Esophagus squamous epithelium (tissue), 4 donors: Measurements from ENCODE around the gene INSR.

Source experiments
- POLR2A ChIP-seq, 4 donors: fragments of 450-650 bp; IDR thresholded peaks; one replicate each; pipeline ENCODE4 v1.6.1; 2017; ENCODE audit warnings: antibody characterized with exemption in 4 of 4, mild to moderate bottlenecking in 4 of 4, moderate library complexity in 3 of 4
- TF ChIP-seq, protein P1 (sequence below), 6 experiments: fragments of 450-650 bp in 4 of 6; fragments of 200-600 bp in 2 of 6; sonication (generic) in 2 of 6; IDR thresholded peaks; one replicate each; pipeline ENCODE4 v1.5.1; 2016 to 2019; ENCODE audit warnings: antibody characterized with exemption in 6 of 6, mild to moderate bottlenecking in 4 of 6, moderate library complexity in 4 of 6

DNA sequence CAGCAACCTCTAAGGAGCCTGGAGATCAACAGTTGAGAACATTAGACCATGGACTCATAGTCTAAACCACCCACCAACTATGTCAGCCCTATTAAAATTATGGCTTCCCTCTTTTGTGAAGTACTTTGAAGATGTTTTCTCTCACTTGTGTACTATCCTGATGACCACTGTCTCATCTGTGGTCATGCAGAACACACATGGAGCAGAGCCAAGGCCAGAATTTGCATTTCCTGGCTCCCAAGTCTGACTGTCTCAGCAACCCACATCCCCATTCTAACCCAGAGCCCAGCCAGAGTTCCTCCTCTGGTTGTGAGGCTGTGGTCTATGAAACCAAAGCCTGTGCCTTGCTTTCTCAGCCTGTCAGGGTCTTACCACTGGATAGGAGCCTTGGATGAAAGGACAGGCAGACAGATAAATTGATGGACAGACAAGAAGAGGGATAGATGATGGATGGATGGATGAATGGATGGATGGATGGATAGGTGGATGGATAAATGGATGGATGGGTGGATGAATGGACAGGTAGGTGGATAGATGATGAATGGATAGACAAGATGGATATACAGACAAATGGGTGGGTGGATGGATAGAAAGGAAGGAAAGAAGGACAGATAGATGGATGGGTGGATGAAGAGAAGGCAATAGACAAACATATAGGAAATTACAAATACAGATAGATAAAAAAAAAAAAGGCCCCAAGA lies 189.3 kb downstream of the INSR start:
- TF ChIP-seq, protein P1, sequence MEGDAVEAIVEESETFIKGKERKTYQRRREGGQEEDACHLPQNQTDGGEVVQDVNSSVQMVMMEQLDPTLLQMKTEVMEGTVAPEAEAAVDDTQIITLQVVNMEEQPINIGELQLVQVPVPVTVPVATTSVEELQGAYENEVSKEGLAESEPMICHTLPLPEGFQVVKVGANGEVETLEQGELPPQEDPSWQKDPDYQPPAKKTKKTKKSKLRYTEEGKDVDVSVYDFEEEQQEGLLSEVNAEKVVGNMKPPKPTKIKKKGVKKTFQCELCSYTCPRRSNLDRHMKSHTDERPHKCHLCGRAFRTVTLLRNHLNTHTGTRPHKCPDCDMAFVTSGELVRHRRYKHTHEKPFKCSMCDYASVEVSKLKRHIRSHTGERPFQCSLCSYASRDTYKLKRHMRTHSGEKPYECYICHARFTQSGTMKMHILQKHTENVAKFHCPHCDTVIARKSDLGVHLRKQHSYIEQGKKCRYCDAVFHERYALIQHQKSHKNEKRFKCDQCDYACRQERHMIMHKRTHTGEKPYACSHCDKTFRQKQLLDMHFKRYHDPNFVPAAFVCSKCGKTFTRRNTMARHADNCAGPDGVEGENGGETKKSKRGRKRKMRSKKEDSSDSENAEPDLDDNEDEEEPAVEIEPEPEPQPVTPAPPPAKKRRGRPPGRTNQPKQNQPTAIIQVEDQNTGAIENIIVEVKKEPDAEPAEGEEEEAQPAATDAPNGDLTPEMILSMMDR (IDR thresholded peaks at IDR 0.05): no peak
- no peak for TF ChIP-seq POLR2A (IDR thresholded peaks at IDR 0.05)
